CD4-positive, alpha-beta T cell treated with Interleukin-21 for 1 hour (primary cell): ENCODE data around the gene ENPP1.

ENCODE experiments used
- DNase-seq: peaks from one replicate; pipeline ENCODE4 v3.0.0-alpha.2; 2020

Gene ENPP1

DNA sequence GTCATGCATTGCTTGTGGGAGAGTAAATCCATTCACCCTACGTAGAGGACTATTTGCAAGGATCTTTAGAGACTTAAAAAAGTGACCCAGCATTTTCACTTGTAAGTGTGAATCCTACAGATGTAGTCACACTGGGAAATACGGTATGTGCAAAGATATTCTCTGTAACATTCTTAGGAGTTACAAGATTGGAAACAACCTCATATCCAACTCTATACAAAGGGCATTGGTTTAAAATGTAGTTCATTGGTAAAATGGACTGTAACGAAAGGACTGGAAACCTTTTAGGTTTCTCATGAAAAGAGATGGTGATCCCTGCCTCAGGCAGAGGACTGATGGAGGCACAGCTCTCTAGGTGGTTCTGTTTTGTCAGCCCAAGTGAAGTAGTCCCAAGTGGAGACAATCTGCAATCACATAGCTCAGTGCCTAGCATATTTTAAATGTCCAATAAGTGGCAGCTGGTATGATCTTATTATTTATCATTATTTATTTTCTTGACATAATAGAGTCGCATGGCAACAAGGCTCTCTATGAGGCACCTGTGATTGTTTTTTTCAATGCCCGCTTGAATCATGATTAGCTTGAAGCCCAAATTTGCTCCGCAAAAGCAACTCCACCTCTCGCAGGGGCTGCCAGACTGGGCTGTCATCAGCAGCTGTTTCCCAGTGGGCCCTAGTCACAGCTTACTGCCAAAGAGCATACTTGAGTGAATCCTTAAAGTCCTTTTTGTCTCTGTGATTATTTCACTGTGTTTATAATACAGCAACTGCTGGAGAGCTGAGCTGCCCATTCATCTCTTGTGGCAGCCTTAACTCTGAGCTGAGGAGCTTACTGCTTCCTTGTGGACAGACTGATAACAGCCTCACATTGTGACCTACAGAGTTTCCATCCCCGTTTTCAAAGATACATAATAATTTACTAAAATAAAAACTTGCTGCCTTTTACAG, 19.8 kb upstream of the ENPP1 start:
- no peak for DNase-seq

DNA sequence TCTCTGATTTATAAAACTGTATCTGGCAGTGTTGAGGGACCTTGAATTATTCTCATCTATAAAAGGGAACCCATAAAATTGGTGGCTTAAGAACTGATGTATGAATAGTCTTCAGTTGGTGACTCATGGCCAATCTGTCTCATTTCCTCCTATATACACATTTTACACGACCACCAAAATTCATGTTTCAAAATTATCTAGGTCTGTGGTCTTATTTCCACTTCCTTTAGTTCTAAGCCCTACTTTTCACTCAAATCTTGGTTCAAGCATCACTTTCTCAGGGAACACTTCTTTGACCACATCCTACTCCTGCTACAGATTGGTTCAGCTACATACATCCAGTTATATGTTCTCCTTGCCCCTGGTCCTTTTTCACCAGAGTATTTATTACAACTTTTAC, 18.6 kb upstream of the ENPP1 start:
- DNase-seq, result no peak

DNA sequence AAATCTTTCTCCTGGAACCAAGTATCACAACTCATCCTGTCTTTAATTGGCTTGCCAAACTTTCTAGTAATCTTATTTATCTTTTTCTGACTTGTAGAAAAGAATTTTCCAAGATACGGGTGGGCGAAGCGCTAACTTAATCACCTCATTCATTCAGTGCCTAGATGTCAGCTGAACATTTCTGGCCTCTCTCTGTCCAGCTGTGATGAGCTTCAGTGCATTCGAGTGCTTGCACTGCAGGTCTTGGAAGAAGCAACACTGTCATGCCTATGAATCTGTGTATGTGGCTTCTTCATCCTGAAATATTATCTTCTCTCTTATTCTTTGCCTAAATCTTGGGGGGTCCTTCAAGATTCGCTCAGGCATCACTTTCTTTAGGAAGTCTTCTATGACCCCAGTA, 16.3 kb upstream of the ENPP1 start:
- no peak for DNase-seq

DNA sequence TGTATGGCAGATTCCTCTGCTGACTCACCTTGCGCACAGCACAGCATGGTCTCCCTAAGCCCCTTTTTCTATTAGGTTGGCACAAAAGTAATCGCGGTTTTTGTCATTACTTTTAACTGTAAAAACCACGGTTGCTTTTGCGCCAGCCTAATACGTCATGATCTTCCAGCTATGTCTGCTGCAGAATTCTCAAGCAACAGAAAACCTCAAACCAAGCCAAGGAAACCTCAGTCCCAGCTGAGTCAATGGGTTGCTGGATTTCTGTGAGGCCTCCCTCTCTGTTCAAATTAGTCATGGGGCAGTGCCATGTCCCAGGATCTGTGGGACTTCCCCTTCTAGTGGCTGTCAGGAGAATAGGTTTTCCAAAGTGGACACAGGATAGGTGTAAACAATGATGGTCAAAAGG, 15.7 kb upstream of the ENPP1 start:
- DNase-seq, result no peak

DNA sequence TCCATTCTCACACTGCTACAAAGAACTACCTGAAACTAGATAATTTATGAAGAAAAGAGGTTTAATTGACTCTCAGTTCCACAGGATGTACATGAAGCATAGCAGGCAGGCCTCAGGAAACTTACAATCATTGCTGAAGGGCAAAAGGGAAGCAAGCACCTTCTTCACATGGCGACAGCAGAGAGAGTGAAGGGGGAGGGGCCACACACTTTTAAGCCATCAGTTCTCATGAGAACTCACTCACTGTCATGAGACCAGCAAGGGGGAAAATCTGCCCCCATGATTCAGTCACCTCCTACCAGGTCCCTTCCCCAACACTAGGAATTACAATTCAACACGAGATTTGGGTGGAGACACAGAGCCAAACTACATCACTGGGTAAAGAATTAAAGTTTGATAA, 12.5 kb upstream of the ENPP1 start:
- no peak for DNase-seq

DNA sequence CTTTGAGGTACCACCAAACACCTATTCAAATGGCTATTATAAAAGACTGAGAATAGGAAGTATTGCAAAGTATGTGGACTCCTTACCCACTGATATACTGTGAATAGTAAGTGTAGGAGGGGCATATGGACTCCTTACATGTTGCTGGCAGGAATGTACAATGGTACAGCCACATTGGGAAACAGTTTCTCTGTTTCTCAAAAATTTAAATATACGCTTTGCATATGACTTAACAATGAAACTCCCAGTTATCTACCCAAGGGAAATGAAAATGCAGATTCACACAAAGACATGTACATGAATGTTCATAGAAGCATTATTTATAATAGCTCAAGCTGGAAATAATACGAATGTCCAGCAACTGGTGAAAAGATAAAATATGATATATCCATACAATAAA, 5.5 kb upstream of the ENPP1 start:
- no peak for DNase-seq

DNA sequence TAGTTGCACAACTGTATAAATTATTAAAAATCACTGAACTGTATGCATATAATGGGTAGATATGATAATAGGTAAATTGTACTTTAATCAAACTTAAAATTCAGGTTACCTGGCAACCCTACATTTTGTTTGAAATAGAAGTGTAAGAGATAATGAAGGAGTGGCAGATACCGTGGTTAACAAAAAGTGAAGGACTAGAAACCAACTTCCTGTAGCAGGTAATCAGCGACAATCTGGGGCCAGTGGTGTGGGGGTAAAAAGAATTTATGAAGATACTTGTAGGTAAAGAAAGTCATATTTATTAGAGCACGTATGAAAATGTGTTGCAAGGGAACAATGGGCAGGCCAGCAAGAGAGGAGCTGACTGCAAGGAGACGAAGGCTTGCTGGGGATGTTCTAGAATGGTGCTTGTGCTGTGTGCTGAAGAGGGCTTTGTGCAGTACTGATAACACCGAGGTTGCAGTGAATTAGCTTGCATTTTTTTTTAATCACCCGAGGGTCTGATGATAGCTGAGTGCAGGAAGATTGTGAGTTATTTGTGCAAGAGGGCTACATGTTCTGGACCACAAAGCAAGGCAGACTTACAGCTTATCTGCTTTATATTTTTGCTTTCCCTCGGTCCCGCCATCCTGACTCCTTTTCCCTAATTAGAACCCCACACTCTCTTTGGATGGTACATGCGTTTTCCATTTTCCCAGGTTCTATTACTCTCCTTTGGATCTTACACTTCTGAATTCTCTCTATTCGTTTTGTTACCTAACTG, 4.6 kb upstream of the ENPP1 start:
- DNase-seq, result no peak

DNA sequence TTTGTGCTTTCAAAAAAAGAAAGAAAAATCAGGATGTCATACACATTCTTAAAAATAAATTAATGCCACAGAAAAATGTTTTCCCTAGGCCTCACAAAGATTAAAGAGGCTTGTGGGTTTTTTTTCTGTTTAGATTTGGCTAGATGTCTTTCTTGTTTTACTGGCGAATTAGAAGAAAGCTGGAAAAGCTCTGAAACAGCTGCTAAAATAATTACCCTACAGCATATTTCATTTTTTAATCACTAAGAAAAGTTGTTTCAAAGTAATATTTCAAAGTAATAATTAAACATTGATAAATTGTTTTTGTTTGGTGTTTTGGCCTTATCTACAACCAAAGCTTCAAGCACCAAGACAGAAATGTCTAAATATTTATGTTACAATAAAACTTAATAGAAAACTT, 3.7 kb upstream of the ENPP1 start:
- DNase-seq, result no peak

DNA sequence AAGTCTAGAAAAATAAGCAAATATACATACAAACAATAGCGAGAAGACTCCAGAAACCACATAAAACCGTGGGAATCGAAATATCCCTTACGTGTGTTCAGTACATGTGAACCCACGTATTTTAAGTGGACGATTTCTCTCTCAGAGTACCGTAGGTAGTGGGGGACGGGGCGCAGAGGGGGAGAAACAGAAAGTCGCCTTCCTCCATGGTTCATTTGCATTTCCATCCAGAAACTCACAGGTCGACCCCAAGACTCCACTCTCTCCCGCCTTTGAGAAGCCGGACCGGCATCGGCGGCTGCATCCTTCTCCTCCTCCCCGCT, 538 bp upstream of the ENPP1 start:
- no peak for DNase-seq

DNA sequence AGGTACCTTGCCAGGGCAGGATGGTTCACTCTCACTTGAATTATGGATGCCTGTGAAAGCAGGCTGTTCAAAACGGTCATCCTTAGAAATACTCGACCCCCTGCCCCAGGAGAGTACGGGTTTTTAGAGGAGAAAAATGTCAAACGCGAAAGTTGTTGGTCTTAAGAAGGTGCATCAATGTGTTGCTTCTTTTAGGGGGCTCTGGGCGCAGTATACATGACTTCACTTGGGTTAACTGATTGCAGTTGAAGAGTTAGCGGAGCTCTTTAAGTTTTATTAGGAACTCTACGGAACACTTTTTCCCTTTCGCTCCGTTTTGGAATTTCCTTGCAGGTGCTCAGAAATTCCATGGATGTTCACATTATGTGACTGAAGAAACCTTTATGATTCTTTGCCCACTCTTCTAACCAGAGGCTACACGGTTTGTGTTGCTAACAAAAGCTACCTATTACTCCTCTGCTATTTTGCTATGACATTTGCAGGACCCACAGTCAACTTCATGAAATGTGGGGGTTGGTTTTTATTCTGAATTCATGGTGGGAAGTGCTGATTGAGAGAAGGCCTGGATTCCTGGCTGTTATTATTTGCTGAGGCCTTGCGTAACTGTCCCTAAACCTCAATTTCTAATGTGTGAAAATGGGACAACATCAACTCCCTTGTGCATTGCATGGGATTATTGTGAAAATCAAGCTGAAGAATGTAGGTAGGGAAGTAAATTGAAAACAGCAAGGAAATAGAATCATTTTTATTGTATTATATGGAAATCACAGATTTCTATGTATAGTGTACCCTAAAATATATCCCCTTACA, 845 bp downstream of the ENPP1 start:
- no peak for DNase-seq

DNA sequence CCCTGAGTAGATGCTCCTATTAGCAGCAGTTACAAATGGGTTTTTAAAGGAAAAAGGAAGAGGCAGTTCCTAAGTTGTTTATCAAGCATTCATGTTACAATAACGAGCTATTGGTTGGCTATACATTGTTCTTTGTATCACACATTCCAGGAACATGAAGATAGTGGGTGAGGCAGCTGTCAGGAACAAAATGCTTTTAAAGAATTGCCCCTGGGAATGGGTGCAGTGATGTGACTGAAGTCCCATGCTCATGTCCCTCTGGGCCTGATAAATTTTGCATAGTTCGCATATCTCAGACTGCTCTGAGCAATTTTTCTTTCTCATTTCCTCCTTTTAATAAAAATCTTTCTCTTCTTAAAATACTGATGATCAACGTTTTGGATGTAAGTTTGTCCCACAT, 3.7 kb downstream of the ENPP1 start:
- DNase-seq, result no peak

DNA sequence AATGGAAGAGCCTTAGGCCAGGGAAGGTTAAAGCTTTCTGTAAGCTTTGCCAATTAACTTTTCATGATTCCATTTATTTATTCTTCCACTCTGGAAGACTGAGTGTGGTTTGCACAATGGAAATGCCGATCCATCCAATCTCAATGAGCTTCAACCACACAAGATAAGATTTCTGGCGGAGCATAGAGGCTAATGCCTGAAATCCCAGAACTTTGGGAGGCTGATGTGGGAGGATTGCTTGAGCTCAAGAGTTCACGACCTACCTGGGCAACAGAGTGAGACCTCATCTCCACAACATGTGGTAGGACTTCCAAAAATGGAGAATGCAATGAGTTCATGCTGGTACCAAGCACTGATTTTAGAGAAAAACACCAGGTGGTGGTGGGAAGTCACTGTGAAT, 6.2 kb downstream of the ENPP1 start:
- no peak for DNase-seq

DNA sequence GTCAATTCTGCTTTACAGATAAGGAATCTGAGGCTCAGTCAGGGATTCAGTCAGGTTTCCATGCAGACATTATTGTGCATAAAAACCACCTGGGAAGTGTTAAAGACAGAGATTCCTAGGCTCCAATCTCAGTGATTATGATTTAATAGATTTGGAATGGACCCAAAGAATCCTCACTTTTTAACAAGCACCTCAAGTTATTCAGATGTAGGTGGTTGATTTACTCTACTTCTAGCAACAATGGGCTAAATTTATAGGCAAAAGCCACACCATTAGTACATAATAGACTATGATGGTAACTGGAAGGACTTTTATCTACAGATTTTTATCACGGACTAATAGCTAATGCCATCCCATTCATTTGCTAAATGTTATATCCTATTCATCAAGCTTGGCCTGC, 9.0 kb downstream of the ENPP1 start:
- DNase-seq, result no peak

DNA sequence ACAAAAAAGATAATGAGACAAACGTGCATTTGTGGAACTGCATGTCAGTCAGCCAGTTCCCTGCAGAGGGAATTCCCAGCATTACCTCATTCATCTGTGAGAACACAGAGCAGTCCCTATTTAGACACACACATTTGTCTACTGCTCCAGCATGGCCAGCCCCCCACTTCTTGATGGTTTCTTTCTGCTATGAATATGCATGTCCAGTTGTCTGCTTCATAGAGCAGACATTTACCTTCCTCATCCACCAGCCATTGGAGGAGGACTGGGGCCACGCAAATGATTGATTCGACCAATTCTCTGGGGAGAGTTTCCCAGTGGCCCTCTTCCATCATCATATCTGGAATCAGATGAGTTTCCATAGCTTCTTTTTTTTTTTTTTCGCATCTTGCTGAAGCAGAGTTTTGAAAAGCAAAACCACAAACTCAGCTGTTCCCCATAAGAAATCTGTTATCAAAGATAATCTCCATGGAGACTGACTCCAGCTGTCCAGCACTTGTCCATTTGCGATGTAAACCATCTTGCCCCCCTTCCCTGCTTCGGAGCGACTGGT, 11.8 kb downstream of the ENPP1 start:
- DNase-seq, result no peak

DNA sequence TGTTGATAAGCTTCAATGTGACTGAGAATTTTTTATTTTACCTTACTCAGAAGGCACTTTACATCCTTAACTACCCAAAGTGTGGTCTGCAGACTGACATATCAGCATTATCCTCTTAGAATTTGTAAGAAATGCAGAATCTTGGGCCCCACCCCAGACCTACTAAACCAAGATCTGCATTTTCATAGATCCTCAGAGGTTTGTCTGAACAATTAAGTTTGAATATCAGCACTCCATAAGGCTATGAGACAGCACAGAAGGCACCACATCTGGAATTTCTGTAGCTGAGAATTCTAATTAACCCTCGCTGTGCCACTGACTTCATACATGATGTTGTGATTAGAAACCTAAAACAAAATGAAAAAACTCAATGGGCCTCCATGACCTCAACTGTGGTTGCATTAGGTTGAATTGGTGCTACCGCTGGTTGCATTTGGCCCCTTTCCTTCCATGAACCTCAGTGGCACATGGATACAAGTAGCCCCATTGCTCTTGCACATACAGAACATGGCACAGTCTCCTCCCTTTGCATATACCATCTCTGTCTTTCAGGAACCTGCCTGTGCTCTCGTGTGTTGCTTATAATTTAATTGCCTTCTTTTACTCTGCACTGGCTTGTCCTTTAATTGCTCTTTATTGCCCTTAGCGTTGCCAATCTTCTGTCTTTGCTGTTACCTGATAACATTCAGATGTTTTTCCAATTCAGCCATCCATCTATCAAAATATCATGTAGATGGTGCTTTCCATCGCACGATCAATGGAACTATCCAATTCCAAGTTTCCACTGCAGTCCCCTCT, 13.4 kb downstream of the ENPP1 start:
- DNase-seq, result no peak

DNA sequence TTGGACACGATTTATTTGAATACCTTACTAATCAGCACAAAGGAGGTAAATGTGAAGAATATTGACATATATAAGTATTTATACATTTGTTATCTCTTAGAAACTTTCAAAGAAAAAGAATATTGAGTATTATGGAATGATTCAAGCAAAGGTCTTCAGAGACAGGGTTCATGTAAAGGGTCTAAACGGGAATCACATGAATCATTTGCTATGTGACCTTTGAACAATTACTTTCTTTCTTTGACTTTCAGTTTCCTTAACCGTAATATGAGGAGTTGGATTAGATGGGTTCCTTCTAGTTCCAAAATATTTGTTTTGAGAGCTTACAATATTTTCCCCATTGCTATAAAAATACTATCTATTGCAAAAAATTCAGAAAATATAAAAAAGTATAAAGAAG, 14.3 kb downstream of the ENPP1 start:
- no peak for DNase-seq

DNA sequence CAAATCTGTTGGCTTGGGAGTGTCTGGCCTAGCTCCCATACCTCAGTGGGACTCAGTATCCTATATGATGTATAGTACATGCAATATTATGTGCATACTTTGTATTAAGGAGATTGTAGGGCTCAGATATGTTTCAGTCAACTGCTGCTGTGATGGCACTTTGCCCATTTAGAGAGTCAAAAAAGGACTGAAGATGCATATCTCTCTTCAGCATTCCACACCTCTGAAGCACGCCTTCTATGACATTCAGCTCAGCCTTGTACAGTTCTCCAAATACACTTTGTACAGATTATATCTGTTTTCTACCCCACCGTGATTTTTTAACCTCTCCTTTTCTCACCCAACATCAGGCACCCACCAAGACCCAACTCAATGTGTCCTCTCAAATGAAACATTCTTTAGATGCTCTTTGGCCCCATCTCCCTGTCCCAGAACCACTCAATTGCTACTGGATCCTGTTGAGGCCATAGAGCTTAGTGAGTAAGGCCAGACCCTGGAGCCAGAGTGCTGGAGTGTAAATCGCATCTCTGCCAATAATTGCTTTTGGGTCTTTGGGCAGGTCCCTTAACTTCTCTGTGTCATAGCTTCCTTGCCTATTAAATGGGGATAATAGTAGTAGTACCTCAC, 15.6 kb downstream of the ENPP1 start:
- no peak for DNase-seq

DNA sequence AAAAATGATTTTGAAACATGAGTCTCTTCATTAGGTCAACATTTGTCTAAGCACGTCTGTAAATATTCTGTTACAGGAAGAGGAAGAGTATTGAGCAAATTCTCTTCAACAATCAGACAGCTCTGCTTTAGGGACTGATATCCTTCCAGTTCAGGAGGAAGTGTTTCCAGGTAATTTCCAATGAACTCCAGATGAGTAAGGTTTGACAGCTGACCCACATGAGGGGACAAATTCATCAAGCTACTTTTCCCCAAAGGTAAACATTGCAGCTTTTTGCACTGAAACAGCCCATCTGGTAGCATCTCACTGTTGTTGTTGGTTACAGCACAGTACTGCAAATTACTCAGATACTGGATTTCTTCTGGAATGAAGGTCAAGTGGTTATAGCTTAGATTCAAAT, 18.1 kb downstream of the ENPP1 start:
- DNase-seq, result no peak

DNA sequence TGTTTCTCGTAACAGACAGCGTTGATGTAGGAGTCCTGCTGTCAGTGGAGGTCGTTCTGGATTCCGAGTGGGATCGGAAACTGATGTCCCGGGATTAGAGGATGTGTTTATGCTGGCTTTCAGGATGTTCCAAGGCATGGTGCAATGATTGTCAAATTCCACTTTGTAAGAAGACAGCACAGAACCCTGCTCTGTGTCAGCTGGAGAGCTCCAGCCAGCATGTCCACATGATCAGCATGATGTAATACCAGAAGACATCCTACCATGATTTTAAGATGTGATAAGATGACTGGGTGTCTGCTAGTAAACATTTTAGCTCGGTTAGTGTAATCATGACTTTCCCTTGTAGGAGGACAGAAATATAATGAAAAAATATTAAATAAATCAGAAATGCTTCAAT, 20.3 kb downstream of the ENPP1 start:
- DNase-seq, result no peak

DNA sequence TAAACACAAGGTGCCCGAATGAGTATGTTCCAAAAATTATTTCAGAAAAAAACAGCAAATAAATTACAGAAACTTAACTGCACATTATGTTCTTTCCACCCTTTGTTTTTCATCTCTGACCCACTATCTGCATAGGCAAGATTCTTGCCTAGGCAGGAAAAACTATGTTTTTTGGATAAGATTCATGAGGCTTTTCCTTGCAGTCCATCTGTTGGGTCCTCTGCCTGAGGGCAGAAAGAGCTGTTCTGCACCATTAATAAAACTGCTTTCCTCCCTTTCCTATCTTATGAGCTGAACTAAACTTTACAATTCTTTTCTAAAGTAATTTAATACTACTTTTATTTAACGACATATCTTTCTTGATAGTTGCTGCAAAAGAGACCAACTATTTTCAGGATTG, 21.1 kb downstream of the ENPP1 start:
- no peak for DNase-seq

DNA sequence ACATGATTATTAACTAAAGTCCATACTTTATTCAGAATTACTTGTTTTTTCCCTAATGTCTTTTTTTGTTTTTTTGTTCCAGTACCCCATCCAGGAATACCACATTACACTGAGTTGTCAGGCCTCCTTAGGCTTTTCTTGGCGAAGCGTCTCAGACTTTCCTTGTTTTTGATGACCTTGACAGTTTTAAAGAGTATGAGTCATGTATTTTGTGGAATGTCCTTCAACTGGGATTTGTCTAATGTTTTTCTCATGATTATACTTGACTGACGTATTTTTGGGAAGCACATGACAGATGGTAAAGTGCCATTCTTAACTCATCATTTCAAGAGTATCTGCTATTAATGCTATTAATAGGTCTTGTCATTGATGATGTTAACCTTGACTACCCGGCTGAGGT, 23.6 kb downstream of the ENPP1 start:
- no peak for DNase-seq

DNA sequence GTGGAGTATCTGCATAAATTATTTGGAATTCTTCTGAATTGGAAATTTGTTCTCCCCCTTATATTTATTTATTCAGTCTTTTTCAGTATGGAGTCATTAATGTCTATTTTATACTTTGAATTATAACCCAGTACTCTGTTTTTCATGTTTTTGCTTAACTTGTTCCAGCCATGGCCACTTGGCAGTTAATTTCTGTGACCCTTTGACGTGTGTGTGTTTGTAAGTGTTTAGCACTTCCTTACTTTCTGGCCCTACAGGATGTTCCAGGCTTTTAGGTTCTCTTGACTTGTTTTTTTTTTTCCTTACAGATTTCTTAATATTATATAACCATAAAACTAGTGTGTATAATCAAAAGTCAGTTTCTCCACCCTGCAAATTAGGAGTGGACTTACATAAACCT, 24.1 kb downstream of the ENPP1 start:
- DNase-seq, result no peak
